Fibroblast of lung (primary cell): ENCODE measurements around the gene UPF2. TPM values are rescaled to one million over a fixed set of nuclear protein-coding genes. Genes with fewer than 3 reads are reported as not detected.

Experiments used
- DNase-seq, 2 donors: peaks; one replicate each; pipeline versions ENCODE4 v3.0.0 to v3.0.0-alpha.2; 2010; ENCODE audit warnings: low read depth in 2 of 2
- H2AFZ ChIP-seq: 2 replicates; pipeline ENCODE4 v1.5.1; 2012; ENCODE audit warnings: low read length, control low read depth, inconsistent platforms
- H3K27ac ChIP-seq: 2 replicates; pipeline ENCODE4 v1.5.1; 2011; ENCODE audit warnings: low read length, control low read depth; ENCODE audit not compliant: insufficient read depth
- H3K27me3 ChIP-seq: 2 replicates; pipeline ENCODE4 v1.5.1; 2011; ENCODE audit warnings: mild to moderate bottlenecking, low read length; ENCODE audit not compliant: control insufficient read depth, insufficient read depth
- H3K36me3 ChIP-seq: 2 replicates; pipeline ENCODE4 v1.5.1; 2011; ENCODE audit warnings: low read length; ENCODE audit not compliant: control insufficient read depth, insufficient read depth
- H3K4me1 ChIP-seq: 2 replicates; pipeline ENCODE4 v1.5.1; 2011; ENCODE audit warnings: low read length; ENCODE audit not compliant: control insufficient read depth, insufficient read depth; ENCODE audit errors: extremely low read depth
- H3K4me2 ChIP-seq: 2 replicates; pipeline ENCODE4 v1.5.1; 2011; ENCODE audit warnings: low read length, control low read depth; ENCODE audit not compliant: insufficient read depth; ENCODE audit errors: extremely low read depth
- H3K4me3 ChIP-seq, 4 experiments: fragments of 200-600 bp in 1 of 4; sonication (generic) in 1 of 4; replicated peaks in 1 of 4; 2 replicates each; pipeline ENCODE4 v1.5.1; 2011 to 2016; ENCODE audit warnings: low read length in 4 of 4, low read depth in 3 of 4, mild to moderate bottlenecking in 3 of 4, control low read depth in 2 of 4, inconsistent platforms in 1 of 4, mixed read lengths in 1 of 4; ENCODE audit not compliant: insufficient read depth in 1 of 4; ENCODE audit errors: control extremely low read depth in 1 of 4
- H3K79me2 ChIP-seq: 2 replicates; pipeline ENCODE4 v1.5.1; 2012; ENCODE audit warnings: mild to moderate bottlenecking, low read length, inconsistent platforms; ENCODE audit not compliant: control insufficient read depth, insufficient read depth
- H3K9ac ChIP-seq: 2 replicates; pipeline ENCODE4 v1.5.1; 2011; ENCODE audit warnings: mild to moderate bottlenecking, low read length, control low read depth; ENCODE audit not compliant: insufficient read depth
- H3K9me3 ChIP-seq: 2 replicates; pipeline ENCODE4 v1.5.1; 2012; ENCODE audit warnings: low read depth, low read length; ENCODE audit not compliant: control insufficient read depth, insufficient read depth
- H4K20me1 ChIP-seq: 2 replicates; pipeline ENCODE4 v1.5.1; 2011; ENCODE audit warnings: low read length; ENCODE audit not compliant: control insufficient read depth, insufficient read depth; ENCODE audit errors: extremely low read depth
- EZH2 ChIP-seq: IDR thresholded peaks from 2 replicates; pipeline ENCODE4 v1.5.1; 2012; ENCODE audit warnings: low read length, control low read depth, mild to moderate bottlenecking; ENCODE audit errors: missing control alignments
- polyA plus RNA-seq, 2 donors: library from polyadenylated mRNA; depleted of rRNA in 1 of 2; stranded (reverse) in 1 of 2; unstranded in 1 of 2; fragments of >200 nt; gene quantifications; 2 replicates each; pipeline ENCODE4 v1.2.1, GENCODE V29; 2011 to 2012; ENCODE audit warnings: missing spikeins in 1 of 2
- total RNA-seq: library from RNA; depleted of rRNA; stranded (reverse); fragments of >200 nt; gene quantifications from 2 replicates; pipeline ENCODE4 v1.2.1, GENCODE V29; 2014
- TF ChIP-seq, protein P1 (sequence below), 2 donors: IDR thresholded peaks in 1 of 2; conservative IDR thresholded peaks in 1 of 2; 1 replicate in 1 of 2; 2 replicates in 1 of 2; pipeline ENCODE4 v1.5.1; 2011 to 2012; ENCODE audit warnings: low read length in 2 of 2, control low read depth in 1 of 2, inconsistent platforms in 1 of 2, low read depth in 1 of 2, mild to moderate bottlenecking in 1 of 2

Gene UPF2
- total and polyA plus RNA-seq, 2 donors (not counting 1 experiment from before 2014, with no cell fraction given) = 20.8 to 22.6 TPM

DNA sequence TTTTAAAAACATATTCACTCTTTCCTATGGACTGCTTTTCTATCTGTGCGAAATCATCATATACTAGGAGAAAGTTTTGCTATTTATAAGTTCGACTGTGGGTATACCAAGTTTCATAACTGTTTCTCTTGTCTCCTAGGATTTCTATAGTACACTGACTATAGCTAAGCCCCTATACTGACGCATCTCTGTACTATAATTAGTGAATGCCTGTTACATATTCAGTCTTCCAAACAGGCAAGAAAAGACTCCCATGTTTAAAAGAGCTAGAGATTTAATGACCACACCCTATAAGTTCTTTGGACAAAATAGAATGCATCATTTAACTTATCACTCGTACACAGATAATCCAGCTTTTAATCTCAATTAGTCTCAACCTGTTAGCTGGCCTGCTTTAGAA lies 80.8 kb downstream of the UPF2 start:
- TF ChIP-seq EZH2 = no peak
- TF ChIP-seq, protein P1, sequence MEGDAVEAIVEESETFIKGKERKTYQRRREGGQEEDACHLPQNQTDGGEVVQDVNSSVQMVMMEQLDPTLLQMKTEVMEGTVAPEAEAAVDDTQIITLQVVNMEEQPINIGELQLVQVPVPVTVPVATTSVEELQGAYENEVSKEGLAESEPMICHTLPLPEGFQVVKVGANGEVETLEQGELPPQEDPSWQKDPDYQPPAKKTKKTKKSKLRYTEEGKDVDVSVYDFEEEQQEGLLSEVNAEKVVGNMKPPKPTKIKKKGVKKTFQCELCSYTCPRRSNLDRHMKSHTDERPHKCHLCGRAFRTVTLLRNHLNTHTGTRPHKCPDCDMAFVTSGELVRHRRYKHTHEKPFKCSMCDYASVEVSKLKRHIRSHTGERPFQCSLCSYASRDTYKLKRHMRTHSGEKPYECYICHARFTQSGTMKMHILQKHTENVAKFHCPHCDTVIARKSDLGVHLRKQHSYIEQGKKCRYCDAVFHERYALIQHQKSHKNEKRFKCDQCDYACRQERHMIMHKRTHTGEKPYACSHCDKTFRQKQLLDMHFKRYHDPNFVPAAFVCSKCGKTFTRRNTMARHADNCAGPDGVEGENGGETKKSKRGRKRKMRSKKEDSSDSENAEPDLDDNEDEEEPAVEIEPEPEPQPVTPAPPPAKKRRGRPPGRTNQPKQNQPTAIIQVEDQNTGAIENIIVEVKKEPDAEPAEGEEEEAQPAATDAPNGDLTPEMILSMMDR (conservative IDR thresholded peaks at IDR 0.05 in 1 of 2, IDR thresholded peaks at IDR 0.05 in 1 of 2; ENCODE audit: low read depth in 1 of 2, low read length in 2 of 2) = no peak
- Histone ChIP-seq H3K27me3 (no peaks in the 10 kb centered on the region), H3K79me2 (no peaks in the 10 kb centered on the region), H3K9me3 (no peaks in the 10 kb centered on the region), H4K20me1 (no peaks in the 10 kb centered on the region), H2AFZ (no peak overlapping the region), H3K36me3 (peaks cover 1% of the 10 kb centered on the region), H3K9ac (no peak overlapping the region), H3K4me3 (no peak overlapping the region), H3K4me1 (no peaks in the 10 kb centered on the region), H3K4me2 (no peak overlapping the region), H3K27ac (no peak overlapping the region)
- no peak for DNase-seq

DNA sequence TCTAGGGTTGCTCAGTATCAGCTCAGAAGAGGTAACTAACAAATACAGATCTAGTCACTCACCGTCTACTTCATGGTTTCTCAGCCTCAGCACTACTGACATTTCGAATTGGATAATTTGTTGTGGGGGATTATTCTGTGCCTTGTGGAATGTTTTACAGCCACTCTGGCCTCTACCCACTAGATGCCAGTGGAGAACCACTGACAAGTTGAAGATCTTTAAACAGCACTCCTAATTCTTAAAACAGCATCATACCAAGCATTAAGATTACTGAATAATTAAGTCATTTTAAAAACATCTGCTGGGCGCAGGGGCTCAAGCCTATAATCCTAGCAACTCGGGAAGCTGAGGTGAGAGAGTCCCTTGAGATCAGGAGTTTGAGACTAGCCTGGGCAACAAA lies 82.6 kb downstream of the UPF2 start:
- no peak overlapping the region for H3K4me2 ChIP-seq
- H3K4me1 ChIP-seq = no peaks in the 10 kb centered on the region
- peaks cover 1% of the 10 kb centered on the region for H3K36me3 ChIP-seq
- no peaks in the 10 kb centered on the region for H4K20me1 ChIP-seq
- H3K9me3 ChIP-seq = no peaks in the 10 kb centered on the region
- no peak for DNase-seq
- H3K27ac ChIP-seq = no peak overlapping the region
- H3K9ac ChIP-seq = no peak overlapping the region
- H3K4me3 ChIP-seq = no peak overlapping the region
- H3K27me3 ChIP-seq = no peaks in the 10 kb centered on the region
- H2AFZ ChIP-seq = no peak overlapping the region
- H3K79me2 ChIP-seq = no peaks in the 10 kb centered on the region
- TF ChIP-seq EZH2 = no peak
- TF ChIP-seq, protein P1 (conservative IDR thresholded peaks at IDR 0.05 in 1 of 2, IDR thresholded peaks at IDR 0.05 in 1 of 2; ENCODE audit: low read depth in 1 of 2, low read length in 2 of 2) = no peak

DNA sequence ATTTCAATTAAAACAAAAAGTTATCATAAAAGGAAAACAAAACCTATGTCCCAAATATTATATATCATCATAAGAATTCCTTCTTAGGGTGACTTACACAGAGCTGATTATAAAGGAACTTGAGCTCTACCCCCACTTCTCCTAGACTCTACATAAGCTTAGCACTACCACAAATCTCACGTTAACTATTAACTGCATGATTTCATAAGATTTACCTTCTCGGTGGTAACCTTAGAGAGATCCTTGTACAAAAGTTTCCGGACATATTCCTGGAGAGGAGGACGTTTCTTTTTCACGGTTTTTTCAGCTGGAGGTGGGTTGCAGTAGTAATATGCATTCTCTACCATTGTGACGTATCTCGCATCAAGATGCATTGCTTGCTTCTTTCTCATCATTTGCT lies 83.7 kb downstream of the UPF2 start:
- Histone ChIP-seq H3K9ac (no peak overlapping the region), H3K27ac (no peak overlapping the region), H3K79me2 (no peaks in the 10 kb centered on the region), H3K4me3 (no peak overlapping the region), H3K36me3 (peaks cover 1% of the 10 kb centered on the region), H4K20me1 (no peaks in the 10 kb centered on the region), H3K9me3 (no peaks in the 10 kb centered on the region), H3K4me1 (no peaks in the 10 kb centered on the region), H2AFZ (no peak overlapping the region), H3K4me2 (no peak overlapping the region), H3K27me3 (no peaks in the 10 kb centered on the region)
- no peak for DNase-seq
- TF ChIP-seq, protein P1 (conservative IDR thresholded peaks at IDR 0.05 in 1 of 2, IDR thresholded peaks at IDR 0.05 in 1 of 2; ENCODE audit: low read depth in 1 of 2, low read length in 2 of 2) = no peak
- TF ChIP-seq EZH2 = no peak
